ENCODE data around the gene INSYN2A. TPM values are rescaled to one million over a fixed set of nuclear protein-coding genes. Genes with fewer than 3 reads are reported as not detected.

INSYN2A gene
- total and polyA plus RNA-seq, 2 experiments from 2014 or later, result 0.28 to 1.3 TPM

DNA sequence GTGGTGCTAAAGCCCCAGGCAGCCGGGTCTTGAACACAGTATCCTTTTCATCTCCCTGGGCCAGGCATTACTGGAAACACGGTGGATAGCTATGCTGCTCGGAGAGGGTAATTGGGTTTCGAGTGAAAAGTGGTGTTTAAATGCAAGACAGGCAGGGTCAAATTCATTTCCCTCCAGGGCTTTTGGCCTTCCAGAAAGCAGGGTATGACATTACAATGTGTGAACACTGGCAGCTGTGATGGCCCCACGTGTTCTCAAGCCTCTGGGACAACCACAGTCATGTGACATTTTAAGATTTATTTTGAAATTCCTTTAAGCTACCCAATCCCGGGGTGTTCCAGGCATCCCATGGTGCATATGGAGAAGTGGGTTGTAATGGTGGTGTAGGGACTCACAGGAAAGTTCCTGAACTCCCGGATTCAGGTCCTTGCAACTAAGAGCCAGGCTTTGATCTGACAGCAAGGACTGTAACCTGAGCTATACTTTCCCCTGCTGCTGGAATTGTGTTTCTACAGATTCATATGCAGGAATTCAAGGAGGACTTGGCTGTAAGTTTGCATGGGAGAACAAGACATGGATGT is 46.8 kb downstream of the INSYN2A start:
- no peaks in the 10 kb centered on the region for H3K27me3 ChIP-seq (ENCODE audit: insufficient read depth)
- H3K4me3 ChIP-seq, result no peak overlapping the region
- no peaks in the 10 kb centered on the region; the same call in 1 of the 2 replicates for H4K20me1 ChIP-seq (replicated peaks; ENCODE audit: insufficient read depth)
- H3K27ac ChIP-seq (ENCODE audit: low read depth), result peak overlapping the region; percentile 16; the same call in 1 of the 2 replicates
- Mint-ChIP-seq H3K36me3 (ENCODE audit: low read depth) (no peaks in the 10 kb centered on the region), H3K27ac (no peak overlapping the region), H3K4me1 (peaks cover 67% of the 10 kb centered on the region), H3K9me3 (no peaks in the 10 kb centered on the region), H3K27me3 (ENCODE audit: insufficient read depth, low read depth, poor library complexity) (no peaks in the 10 kb centered on the region), H3K4me3 (no peak overlapping the region)
- ATAC-seq (peak; percentile 64), DNase-seq (ENCODE audit: low spot score) (peak; percentile 78)
- no peaks in the 10 kb centered on the region for H3K9me2 ChIP-seq (ENCODE audit: insufficient read depth)
- H3K4me1 ChIP-seq (ENCODE audit: insufficient read depth), result peaks cover 31% of the 10 kb centered on the region
- no peaks in the 10 kb centered on the region for H3F3A ChIP-seq (replicated peaks; ENCODE audit: low read depth)
- no peak overlapping the region for H2AFZ ChIP-seq
- no peaks in the 10 kb centered on the region for H3K79me2 ChIP-seq (replicated peaks; ENCODE audit: insufficient read depth)
- no peak for TF ChIP-seq STAT1 (IDR thresholded peaks at IDR 0.05; ENCODE audit: unreplicated experiment)
- H3K4me2 ChIP-seq, result peak overlapping the region; percentile 13; the same call in 1 of the 2 replicates
- no peaks in the 10 kb centered on the region for H3K36me3 ChIP-seq (ENCODE audit: insufficient read depth)

DNA sequence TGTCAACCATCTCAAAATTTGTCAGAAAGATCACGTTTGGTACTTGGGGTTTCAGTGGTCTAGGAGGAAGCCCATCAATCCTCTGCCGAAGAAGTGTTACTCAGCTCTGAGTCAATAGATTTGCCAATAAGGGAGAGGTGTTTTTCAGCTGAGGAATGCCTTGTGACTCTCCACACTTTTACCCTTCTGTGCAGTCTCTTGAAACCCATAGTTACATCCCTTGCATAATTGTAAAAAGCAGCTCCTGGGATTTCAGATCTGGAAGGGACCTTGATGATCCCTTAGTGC is 47.5 kb downstream of the INSYN2A start:
- H3K36me3 Mint-ChIP-seq (ENCODE audit: low read depth), result peaks cover 2% of the 10 kb centered on the region; the same call in 1 of the 3 replicates
- H3K27ac ChIP-seq (ENCODE audit: low read depth), result no peak overlapping the region
- no peaks in the 10 kb centered on the region for H3K79me2 ChIP-seq (replicated peaks; ENCODE audit: insufficient read depth)
- H3K4me3 Mint-ChIP-seq, result no peak overlapping the region
- no peaks in the 10 kb centered on the region; the same call in 1 of the 2 replicates for H4K20me1 ChIP-seq (replicated peaks; ENCODE audit: insufficient read depth)
- DNase-seq (ENCODE audit: low spot score) (no peak), ATAC-seq (no peak)
- H3F3A ChIP-seq (replicated peaks; ENCODE audit: low read depth), result no peaks in the 10 kb centered on the region
- H3K27ac Mint-ChIP-seq, result no peak overlapping the region
- H3K27me3 Mint-ChIP-seq (ENCODE audit: insufficient read depth, low read depth, poor library complexity), result no peaks in the 10 kb centered on the region
- H3K36me3 ChIP-seq (ENCODE audit: insufficient read depth), result no peaks in the 10 kb centered on the region
- peaks cover 67% of the 10 kb centered on the region for H3K4me1 Mint-ChIP-seq
- no peaks in the 10 kb centered on the region for H3K9me2 ChIP-seq (ENCODE audit: insufficient read depth)
- H3K9me3 Mint-ChIP-seq, result no peaks in the 10 kb centered on the region
- H3K4me1 ChIP-seq (ENCODE audit: insufficient read depth), result peaks cover 31% of the 10 kb centered on the region
- no peaks in the 10 kb centered on the region for H3K27me3 ChIP-seq (ENCODE audit: insufficient read depth)
- no peak overlapping the region for H3K4me2 ChIP-seq
- no peak overlapping the region for H2AFZ ChIP-seq
- no peak overlapping the region for H3K4me3 ChIP-seq
- no peak for TF ChIP-seq POLR2AphosphoS5 (IDR thresholded peaks at IDR 0.05; ENCODE audit: low read depth)
- TF ChIP-seq STAT1 (IDR thresholded peaks at IDR 0.05; ENCODE audit: unreplicated experiment), result no peak
- no peak for TF ChIP-seq EZH2 (IDR thresholded peaks at IDR 0.05; ENCODE audit: low read depth, unreplicated experiment)
- no peak for TF ChIP-seq CREB1 (CRISPR knock-in tag; IDR thresholded peaks at IDR 0.05; ENCODE audit: low read depth)
- TF ChIP-seq ZNF331 (CRISPR knock-in tag; IDR thresholded peaks at IDR 0.05; ENCODE audit: low read depth), result no peak
- TF ChIP-seq ZNF114 (CRISPR knock-in tag; IDR thresholded peaks at IDR 0.05), result no peak
- TF ChIP-seq NANOG (IDR thresholded peaks at IDR 0.05; ENCODE audit: borderline replicate concordance), result no peak
- no peak for TF ChIP-seq EZH2phosphoT487 (IDR thresholded peaks at IDR 0.05; ENCODE audit: unreplicated experiment)
- TF ChIP-seq, protein P1, sequence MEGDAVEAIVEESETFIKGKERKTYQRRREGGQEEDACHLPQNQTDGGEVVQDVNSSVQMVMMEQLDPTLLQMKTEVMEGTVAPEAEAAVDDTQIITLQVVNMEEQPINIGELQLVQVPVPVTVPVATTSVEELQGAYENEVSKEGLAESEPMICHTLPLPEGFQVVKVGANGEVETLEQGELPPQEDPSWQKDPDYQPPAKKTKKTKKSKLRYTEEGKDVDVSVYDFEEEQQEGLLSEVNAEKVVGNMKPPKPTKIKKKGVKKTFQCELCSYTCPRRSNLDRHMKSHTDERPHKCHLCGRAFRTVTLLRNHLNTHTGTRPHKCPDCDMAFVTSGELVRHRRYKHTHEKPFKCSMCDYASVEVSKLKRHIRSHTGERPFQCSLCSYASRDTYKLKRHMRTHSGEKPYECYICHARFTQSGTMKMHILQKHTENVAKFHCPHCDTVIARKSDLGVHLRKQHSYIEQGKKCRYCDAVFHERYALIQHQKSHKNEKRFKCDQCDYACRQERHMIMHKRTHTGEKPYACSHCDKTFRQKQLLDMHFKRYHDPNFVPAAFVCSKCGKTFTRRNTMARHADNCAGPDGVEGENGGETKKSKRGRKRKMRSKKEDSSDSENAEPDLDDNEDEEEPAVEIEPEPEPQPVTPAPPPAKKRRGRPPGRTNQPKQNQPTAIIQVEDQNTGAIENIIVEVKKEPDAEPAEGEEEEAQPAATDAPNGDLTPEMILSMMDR (conservative IDR thresholded peaks at IDR 0.05; ENCODE audit: low read depth in 2 of 2), result no peak
- no peak for TF ChIP-seq JUNB (IDR thresholded peaks at IDR 0.05; ENCODE audit: unreplicated experiment)
- TF ChIP-seq, protein P2, sequence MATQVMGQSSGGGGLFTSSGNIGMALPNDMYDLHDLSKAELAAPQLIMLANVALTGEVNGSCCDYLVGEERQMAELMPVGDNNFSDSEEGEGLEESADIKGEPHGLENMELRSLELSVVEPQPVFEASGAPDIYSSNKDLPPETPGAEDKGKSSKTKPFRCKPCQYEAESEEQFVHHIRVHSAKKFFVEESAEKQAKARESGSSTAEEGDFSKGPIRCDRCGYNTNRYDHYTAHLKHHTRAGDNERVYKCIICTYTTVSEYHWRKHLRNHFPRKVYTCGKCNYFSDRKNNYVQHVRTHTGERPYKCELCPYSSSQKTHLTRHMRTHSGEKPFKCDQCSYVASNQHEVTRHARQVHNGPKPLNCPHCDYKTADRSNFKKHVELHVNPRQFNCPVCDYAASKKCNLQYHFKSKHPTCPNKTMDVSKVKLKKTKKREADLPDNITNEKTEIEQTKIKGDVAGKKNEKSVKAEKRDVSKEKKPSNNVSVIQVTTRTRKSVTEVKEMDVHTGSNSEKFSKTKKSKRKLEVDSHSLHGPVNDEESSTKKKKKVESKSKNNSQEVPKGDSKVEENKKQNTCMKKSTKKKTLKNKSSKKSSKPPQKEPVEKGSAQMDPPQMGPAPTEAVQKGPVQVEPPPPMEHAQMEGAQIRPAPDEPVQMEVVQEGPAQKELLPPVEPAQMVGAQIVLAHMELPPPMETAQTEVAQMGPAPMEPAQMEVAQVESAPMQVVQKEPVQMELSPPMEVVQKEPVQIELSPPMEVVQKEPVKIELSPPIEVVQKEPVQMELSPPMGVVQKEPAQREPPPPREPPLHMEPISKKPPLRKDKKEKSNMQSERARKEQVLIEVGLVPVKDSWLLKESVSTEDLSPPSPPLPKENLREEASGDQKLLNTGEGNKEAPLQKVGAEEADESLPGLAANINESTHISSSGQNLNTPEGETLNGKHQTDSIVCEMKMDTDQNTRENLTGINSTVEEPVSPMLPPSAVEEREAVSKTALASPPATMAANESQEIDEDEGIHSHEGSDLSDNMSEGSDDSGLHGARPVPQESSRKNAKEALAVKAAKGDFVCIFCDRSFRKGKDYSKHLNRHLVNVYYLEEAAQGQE (IDR thresholded peaks at IDR 0.05; ENCODE audit: unreplicated experiment), result no peak

Data from GM23338 (cell line).